SHP77 treated with DMSO at 0.1 percent for 48 hours (cell line): ENCODE measurements around the gene ASF1A.

Experiments used
- DNase-seq: peaks from one replicate; lab custom pipeline; 2025; lab: John Stamatoyannopoulos, UW

Gene ASF1A

DNA sequence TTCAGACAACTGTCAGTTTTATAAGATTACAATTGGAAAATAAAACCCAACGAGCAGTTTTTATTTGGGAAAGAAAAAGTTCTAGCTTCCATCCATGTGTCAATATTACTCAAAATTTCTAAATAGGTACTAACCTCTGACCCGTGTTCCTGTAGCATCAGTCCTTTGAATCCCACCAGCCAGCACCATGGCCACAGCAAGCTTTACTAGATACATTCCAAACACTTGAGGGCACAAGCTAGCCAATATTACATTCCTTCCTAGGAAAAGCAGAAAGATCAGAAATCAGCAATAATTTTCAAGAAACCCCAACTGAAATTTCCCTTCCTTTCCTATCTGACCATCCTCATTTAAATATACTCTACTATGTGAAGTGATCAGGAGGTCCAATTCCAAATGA is 19.2 kb downstream of the ASF1A start:
- no peak for DNase-seq

DNA sequence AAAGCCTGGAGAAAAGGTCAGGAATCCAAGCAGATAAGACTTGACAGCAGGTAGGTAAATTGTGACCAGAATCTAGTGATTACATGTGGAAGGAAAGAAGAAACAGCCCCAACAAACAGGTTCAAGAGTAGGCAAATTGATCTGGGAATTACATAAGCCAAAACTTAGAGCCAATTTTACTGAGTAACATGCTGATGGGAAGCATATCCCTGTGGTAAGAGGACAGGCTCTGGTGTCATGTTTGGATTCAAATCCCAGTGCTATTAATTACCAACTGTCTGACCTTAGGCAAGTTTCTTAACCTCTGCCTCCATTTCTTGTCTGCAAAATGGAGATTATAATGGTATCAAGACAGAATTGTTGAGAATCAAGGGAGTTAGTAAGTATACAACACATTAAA is 20.6 kb downstream of the ASF1A start:
- no peak for DNase-seq

DNA sequence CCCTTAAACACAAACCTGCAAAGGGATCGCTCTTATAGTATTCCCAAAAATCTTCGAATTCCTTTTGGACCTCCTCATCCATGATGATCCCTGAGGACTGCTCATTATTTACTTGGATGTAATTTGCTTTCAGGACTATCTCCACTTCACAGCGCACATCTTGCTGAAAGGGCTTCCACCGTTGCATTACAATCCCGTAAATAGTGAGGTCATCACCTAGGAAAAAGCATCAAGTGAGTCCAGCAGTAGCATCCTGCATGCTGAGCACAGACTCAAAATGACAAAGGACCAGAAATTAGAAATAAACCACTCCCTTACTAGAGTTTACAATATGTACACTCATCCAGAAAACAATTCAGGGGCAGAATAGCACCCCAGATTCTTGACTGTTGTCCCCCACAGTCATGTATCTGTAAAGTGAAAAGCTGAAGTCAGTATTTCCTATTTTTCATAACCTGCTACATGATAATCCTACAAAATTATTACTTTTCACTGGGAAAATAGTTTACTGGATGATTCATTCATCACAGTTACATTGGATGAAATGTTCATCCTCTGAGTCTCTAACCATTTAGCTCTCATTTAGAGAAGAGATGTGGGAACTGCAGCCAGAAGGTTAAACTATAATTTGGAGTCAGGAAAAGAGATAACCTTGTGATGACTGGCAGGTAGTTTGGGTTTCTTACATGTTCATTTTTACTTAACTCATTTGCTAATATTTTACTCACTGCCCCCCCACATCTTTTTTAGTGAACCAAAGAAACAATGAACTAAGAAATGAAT is 23.8 kb downstream of the ASF1A start:
- DNase-seq = no peak

DNA sequence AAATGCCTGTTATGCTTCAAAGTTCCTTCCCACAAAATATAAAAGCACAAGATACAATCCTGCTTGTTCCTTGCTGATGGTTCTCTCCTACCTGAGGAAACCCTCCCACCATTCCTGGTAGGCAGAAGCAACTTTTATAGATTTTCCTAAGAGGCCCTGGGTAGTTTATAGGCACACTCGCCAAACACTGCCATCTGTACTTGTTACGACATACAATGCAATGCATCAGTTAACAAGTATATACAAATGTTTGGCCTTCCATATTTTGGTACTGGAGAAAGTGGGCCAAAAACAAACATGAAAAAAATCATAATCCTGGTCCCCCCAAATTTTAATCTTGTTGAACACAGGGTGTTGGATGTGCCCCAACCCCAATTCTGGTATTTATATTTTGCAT is 24.4 kb downstream of the ASF1A start:
- no peak for DNase-seq

DNA sequence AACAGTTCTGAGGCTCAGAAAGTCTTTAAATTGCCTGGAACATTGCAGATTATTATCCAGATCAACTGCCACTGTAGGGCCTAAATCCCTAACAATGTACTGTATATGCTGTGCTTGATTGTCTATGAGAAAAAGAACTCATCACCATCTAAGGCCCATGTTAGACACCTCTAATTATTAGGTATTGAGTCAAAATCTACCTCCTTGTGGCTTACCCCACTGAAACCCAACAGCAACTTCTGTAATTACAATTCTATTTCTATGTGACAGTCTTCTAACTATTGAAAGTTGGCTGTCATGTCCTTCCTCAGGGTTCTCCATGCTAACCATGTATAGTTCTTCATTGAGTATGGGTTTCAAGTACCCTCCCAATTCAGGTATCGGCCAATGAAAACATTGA is 27.1 kb downstream of the ASF1A start:
- no peak for DNase-seq

DNA sequence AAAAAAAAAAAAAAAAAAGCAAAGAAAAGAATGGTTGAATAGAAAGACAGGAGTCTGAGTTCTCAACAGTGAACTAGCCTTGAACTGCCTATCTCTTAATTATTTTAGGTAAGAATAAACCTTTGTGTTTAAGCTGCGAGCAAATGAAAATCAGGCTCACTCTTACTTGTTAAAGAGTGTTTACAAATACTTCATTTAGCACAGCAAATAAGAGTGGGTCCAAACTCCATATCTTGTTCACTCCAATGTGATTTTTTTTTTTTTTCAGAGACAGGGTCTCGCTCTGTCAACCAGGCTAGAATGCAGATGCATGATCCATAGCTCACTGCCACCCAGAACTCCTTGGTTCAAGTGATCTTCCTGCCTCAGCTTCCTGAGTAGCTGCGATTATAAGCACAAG is 29.1 kb downstream of the ASF1A start:
- no peak for DNase-seq

DNA sequence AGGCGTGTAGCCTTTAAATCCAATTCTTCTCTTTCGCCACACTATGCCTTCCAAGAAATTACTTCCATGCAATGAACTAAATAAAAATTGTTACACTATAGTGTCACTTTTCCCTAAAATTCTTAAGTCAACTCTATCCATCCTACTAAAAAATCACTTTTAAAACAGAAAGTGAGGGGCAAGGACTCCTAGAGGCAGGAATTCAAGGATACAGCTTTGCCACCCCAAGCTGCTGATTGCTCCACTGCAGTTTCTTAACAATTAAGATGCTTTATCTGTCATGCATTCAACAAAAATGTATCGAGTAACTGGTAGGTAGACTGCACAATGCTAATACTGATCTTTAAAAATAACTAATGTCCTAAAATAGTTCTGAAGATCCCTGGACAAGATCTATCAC is 36.7 kb downstream of the ASF1A start:
- no peak for DNase-seq

DNA sequence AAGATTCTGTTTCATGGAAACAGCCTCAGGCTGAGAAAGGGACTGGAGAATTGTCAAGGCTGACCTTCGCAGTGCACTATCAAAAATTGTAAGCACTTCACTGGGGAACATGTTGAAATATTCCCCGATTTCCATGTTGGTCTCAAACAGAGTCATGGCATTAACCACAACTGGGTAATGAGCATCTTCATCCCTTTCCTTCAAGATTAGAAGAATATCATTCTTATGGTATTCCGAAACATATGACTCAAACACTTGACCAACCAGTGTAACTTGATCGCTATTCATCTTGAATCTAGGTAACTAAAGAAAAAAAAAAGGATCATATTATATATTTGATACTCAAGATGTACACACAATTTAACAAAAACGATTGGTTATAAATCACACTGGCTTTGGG is 37.5 kb downstream of the ASF1A start:
- no peak for DNase-seq

DNA sequence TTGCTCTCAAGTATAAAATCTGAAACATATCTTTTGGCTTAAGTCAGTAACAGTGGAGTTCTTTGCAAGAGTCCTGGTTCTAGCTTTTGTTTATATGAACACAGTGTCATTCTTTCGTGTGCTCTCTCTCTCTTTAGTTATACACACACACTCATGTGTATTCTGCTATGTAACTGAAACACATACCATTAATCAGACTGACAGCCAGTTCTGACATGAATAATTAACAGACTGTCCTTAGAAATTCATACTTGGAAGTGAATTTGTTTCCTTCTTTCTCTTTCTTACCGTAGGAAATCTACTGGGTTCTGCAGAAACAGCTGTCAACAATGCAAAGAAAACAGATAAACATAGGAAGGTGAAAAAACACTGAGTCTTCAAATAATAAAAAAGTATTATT is 38.5 kb downstream of the ASF1A start:
- no peak for DNase-seq

DNA sequence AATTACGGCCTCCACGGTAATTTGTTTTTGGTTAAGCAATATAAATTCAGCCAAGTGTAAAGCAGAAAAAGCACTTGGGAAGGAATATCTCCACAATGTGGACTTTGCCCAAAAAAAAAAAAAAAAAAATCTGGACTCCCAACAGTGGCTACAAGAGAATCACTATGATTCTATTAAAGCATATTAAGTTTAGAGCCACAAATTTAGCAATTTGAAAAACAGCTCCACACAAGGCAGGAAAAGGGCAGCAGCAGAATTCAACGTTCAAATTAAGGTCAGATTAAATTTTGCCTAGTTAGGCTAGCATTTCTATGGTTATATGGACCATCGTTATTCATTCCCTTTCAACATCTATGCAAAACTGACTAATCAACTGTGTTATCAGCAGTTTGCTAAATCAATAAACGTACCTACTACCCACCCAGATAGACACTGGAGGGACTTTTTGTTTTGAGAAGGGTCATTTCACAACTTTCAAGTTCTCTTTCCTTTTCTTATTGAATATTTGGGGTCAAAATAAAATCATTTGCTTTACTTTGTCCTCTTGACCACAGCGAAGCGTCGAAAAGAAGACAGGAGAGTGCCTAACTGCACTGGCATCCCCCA is 40.0 kb downstream of the ASF1A start:
- DNase-seq = no peak

DNA sequence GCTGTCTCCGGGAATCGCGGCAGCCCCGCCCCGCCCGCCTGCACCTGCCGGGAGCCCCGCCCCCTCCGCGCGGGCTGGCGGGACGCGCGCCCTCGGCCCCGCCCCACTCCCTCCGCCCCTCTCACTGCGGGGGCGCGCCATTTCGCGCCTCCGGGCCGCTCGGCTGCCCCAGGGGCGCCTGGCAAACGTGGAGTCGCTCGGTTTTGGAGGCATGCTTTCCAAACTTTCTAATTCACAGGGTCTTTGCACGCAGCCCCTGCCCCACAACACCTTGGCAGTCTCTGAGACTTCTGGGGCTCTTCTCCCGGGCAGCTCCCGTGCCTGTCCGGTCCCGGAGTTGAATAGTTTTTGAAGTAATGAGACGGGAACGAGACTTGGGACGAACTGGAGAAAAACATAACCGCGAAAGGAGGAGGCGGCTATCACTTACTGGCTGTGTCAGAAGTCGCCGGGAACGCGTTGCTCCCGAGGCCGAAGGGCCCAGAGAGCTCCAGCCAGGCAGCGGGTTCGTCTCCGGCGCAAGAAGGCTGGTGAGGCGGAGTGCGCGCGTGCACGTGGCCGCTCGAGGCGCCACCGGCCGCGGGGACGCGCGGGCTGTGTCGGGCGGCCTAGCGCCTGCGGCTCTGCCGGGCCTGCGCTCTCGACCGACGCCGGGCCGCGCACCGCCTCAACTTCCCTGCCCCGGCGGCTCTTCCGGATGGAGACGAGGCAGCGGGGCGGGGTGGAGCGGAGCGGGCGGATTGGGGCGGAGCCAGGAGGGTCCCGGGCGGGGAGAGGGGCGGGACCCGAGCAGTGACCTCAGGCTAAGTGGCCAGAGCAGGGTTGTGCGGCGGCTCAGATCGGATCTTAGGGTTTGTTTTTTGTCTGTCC is 40.7 kb downstream of the ASF1A start, which contains the start of gene MCM9:
MCM9 (minus strand) TSS at position 699 of the 870 bp plus-strand sequence. CDS start 3,436 bp downstream, outside the sequence.
- peak; percentile 48 for DNase-seq

DNA sequence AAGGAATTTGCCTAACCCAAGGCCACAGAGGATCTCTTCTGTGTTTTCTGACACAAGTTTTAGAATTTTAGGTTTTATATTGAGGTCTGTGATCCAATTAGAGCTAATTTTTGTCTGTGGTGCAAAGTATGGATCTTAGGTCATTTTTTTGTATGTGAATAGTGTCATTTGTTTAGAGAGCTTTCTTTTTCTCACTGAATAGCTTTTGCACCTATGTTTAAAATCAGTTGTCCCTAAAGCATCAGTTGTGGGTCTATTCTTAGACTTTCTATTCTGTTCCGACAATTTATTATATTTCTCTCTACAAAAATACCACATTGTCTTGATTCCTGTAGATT is 41.3 kb downstream of the ASF1A start:
- DNase-seq = no peak

DNA sequence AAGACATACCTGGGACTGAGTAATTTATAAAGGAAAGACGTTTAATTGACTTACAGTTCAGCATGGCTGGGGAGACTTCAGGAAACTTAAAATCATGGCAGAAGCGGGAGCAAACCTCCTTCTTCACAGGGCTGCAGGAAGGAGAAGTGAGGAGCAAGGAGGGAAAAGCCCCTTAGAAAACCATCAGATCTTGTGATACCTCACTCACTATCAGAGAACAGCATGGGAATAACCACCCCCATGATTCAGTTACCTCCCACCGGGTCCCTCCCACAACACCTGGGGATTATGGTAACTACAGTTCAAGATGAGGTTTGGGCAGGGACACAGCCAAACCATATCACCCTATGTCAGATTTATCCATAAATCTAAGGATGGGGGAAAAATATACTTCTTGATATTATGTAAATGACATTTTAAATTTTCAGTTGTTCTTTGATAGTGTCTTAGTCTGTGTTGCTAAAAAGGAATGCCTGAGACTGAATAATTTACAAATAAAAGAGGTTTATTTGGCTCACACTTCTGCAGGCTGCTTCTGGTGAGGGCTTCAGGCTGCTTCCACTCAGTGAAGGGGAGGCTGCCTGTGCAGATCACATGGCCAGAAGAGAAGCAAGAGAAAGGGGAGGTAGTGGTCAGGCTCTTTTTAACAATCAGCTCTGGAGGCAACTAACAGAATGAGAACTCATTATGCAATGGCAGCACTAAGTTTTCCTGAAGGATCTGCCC is 42.2 kb downstream of the ASF1A start:
- DNase-seq = no peak

DNA sequence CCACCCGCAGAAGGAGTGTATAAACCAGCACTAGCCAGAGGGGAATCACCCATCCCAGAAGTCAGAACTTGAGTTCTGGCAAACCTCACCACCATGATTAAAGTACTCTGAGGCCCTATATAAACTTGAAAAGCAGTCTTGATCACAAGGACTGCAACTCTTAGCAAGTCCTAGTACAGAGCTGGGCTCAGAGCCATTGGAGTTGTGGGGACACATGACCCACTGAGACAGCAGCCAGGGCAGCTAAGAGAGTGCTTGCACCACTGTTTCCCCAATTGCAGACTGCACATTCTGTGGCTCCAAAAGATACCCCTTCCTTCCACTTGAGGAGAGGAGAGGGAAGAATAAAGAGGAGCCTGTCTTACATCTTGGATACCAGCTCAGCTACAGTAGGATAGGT is 45.7 kb downstream of the ASF1A start:
- no peak for DNase-seq

DNA sequence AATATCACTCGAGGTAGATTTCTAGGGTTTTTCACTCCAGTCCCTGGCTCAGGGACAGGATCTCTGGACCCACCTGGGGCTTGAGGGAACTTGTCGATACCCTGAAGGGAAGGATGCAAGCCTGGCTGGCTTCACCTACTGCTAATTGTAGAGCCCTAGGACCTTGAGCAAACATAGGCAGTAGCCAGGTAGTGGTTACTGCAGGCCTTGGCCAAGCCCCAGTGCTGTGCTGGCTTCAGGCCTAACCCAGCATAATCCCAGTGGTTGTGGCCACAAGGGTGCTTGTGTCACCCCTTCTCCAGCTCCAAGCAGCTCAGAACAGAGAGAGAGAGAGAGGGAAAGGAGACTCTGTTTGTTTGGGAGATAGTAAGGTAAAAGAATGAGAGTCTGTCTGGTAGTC is 46.8 kb downstream of the ASF1A start:
- no peak for DNase-seq

DNA sequence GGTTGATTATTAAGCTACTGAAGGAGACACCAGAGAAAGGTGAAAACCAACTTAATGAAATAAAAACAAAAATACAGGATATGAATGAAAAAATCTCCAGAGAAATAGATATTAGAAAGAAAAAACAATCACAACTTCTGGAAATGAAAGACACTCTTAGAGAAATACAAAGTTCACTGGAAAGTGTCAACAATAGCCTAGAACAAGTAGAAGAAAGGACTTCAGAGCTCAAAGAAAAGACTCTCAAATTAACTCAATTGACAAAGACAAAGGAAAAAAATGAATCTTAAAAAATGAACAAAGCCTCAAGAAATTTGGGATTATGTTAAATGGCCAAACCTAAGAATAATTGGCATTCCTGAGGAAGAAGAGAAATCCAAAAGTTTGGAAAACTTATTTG is 51.3 kb downstream of the ASF1A start:
- DNase-seq = no peak

DNA sequence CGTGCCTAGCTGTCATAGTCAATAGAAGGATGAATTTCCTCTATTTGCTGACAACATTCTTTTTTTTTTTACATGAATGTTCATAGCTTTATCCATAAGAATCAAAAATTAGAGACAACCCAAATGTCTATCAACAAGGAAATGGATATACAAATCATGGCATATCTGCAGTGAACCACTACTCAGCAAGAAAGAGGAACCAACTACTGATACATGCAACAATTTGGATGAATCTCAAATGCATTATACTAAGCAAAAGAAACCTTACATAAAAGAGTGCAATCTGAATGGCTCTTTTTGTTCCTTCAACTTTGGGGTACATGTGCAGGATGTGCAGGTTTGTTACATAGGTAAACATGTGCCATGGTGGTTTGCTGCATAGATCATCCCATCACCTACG is 58.7 kb downstream of the ASF1A start:
- no peak for DNase-seq

DNA sequence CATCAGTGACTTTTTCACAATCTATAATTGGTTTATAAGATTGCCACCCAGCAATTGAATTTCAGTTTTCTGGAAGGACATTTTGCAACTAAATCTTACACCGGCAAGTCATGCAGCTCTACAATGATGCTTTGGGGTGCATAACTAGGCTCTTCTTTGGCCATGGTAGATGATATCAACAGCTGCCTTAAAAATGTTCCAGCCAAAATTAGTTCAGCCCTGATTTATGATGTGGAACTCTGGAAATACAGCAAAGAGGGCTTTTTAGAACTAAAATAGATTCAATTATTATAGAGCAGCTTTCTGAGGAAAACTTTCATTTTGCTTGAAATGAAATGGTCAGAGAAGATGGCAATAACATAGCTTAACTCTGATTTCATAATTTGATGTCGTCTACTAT is 59.4 kb downstream of the ASF1A start:
- no peak for DNase-seq
